Activated CD4-positive, alpha-beta T cell treated with anti-CD3 and anti-CD28 coated beads, Interleukin-2, amount 10 ng/mL, durations not matched to agents 7 days and 5 days (primary cell): ENCODE data around the gene DPH7. TPM values are rescaled to one million over a fixed set of nuclear protein-coding genes. Genes with fewer than 3 reads are reported as not detected.
"Not testable (repeated sequence)": the region's sequence is repeated elsewhere in the genome, so short reads cannot be mapped to it uniquely, and the experiment has no call there.

ENCODE experiments used
- CTCF ChIA-PET: fragments of 350-600 bp; sonication (Branson Sonifier 250); formaldehyde crosslinking; loops from one replicate; lab custom pipeline; 2021; ENCODE audit warnings: antibody characterized with exemption; lab: Charles Lee
- POLR2A ChIA-PET: fragments of 350-600 bp; sonication (Branson Sonifier 250); formaldehyde crosslinking; loops from one replicate; lab custom pipeline; 2021; ENCODE audit warnings: antibody characterized with exemption; lab: Charles Lee
- DNase-seq: peaks from one replicate; pipeline ENCODE4 v3.0.0-alpha.2; 2020
- H3K27ac Mint-ChIP-seq: one replicate; pipeline ENCODE4 v1.8.0; 2021; ENCODE audit warnings: mild to moderate bottlenecking, moderate library complexity, mixed read lengths
- H3K27me3 Mint-ChIP-seq: one replicate; pipeline ENCODE4 v1.8.0; 2021; ENCODE audit warnings: mixed read lengths
- H3K36me3 Mint-ChIP-seq: one replicate; pipeline ENCODE4 v1.8.0; 2021; ENCODE audit warnings: low read depth, mixed read lengths
- H3K4me1 Mint-ChIP-seq: one replicate; pipeline ENCODE4 v1.8.0; 2021; ENCODE audit warnings: mixed read lengths
- H3K4me3 Mint-ChIP-seq: one replicate; pipeline ENCODE4 v1.8.0; 2021; ENCODE audit warnings: mild to moderate bottlenecking, moderate library complexity, mixed read lengths
- H3K9me3 Mint-ChIP-seq: one replicate; pipeline ENCODE4 v1.8.0; 2021; ENCODE audit warnings: mixed read lengths
- total RNA-seq, 2 experiments: library from RNA; stranded (reverse); gene quantifications; one replicate each; pipeline ENCODE4 v1.2.3, GENCODE V29; 2021

Gene DPH7
- total RNA-seq, 2 experiments from 2014 or later = 31.1 to 34.4 TPM

DNA sequence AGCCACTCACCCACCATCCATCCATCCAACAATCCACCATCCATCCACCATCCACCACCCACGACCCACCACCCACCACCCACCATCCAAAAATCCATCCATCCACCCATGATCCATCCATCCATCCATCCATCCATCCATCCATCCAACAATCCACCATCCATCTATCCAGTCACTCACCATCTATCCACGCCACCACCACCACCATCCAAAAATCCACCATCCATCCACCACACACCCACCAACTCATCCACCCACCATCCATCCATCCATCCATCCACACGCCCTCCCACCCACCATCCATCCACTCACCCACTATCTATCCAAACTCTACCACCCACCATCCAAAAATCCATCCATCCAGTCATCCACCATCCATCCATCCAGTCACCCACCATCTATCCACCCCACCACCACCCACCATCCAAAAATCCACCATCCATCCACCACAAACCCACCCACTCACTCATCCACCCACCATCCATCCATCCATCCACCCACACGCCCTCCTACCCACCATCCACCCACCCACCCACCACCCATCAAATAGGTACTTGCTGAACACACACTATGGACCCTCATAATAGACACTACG, 9.0 kb downstream of the DPH7 start:
- H3K4me3 Mint-ChIP-seq = no peak overlapping the region
- ChIA-PET CTCF (no interaction called here), POLR2A (no interaction called here)
- peaks cover 8% of the 10 kb centered on the region for H3K4me1 Mint-ChIP-seq
- no peaks in the 10 kb centered on the region for H3K27me3 Mint-ChIP-seq
- no peak overlapping the region for H3K27ac Mint-ChIP-seq
- no peak for DNase-seq
- H3K36me3 Mint-ChIP-seq = peaks cover 26% of the 10 kb centered on the region
- no peaks in the 10 kb centered on the region for H3K9me3 Mint-ChIP-seq

- H3K27me3 Mint-ChIP-seq, H3K27ac Mint-ChIP-seq, CTCF ChIA-PET, H3K4me3 Mint-ChIP-seq, POLR2A ChIA-PET, H3K4me1 Mint-ChIP-seq, H3K9me3 Mint-ChIP-seq, DNase-seq: not testable (repeated sequence)
- H3K36me3 Mint-ChIP-seq = peaks cover 29% of the 10 kb centered on the region
Observed at GRCh38 chr9:137568445-137568844, 10.3 kb downstream of the DPH7 start.

GRCh38 chr9:137564817-137565411, 13.8 kb downstream of the DPH7 start:
- ChIA-PET POLR2A (no interaction called here), CTCF (interaction anchor here (1.0 kb wide), 1 partner anchor 15 kb away, joined by 3 read pairs; no protein-coding TSS in a partner anchor)
- peaks cover 17% of the 10 kb centered on the region for H3K36me3 Mint-ChIP-seq
- H3K27me3 Mint-ChIP-seq = no peaks in the 10 kb centered on the region
- no peaks in the 10 kb centered on the region for H3K9me3 Mint-ChIP-seq
- H3K4me1 Mint-ChIP-seq = peaks cover 4% of the 10 kb centered on the region
- no peak overlapping the region for H3K27ac Mint-ChIP-seq
- no peak overlapping the region for H3K4me3 Mint-ChIP-seq
- no peak for DNase-seq

DNA sequence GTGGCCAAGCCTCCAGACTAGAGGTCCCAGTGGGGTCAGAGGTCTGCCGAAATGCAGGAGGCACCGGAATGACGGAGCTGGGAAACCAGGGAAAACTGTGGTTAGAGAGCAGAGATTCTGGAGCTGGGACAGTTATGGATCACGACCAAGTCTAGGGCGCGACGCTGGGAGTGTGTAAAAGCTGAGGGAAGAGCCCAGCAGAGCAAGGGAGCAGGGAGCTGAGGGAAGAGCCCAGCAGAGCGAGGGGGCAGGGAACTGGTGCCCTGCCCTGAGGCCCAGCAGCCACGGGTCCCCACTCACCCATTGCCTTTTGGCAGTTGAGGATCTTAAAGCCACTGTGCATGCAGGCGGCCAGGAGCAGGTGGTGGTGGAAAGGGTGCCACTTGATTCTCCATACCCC, 14.6 kb downstream of the DPH7 start:
- ChIA-PET POLR2A (interaction anchor here (0.6 kb wide), 1 partner anchor 623 kb away, joined by 3 read pairs; no protein-coding TSS in a partner anchor), CTCF (interaction anchor here (0.6 to 1.0 kb wide), 2 partner anchors 12 to 16 kb away, joined by 3 read pairs; no protein-coding TSS in a partner anchor)
- H3K4me3 Mint-ChIP-seq = no peak overlapping the region
- H3K27me3 Mint-ChIP-seq = no peaks in the 10 kb centered on the region
- no peak for DNase-seq
- H3K27ac Mint-ChIP-seq = no peak overlapping the region
- H3K36me3 Mint-ChIP-seq = peaks cover 22% of the 10 kb centered on the region
- H3K9me3 Mint-ChIP-seq = no peaks in the 10 kb centered on the region
- peaks cover 4% of the 10 kb centered on the region for H3K4me1 Mint-ChIP-seq

DNA sequence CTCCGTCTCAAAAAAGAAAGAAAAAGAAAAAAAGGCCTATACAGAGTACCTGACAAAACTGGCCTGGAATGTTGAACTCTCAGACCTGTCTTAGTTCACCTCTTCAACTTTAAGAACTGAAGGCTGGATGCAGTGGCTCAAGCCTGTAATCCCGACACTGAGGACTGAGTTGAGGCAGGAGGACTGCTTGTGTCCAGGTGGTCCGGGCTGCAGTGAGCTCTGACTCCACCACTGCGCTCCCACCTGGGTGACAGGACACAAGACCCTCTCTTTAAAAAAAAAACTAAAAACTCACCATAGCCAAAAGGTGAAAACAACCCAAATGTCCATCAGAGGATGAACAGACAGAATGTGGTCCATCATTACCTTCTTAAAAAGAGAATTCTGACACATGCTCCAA, 20.6 kb downstream of the DPH7 start:
- peaks cover 3% of the 10 kb centered on the region for H3K4me1 Mint-ChIP-seq
- no peaks in the 10 kb centered on the region for H3K27me3 Mint-ChIP-seq
- H3K27ac Mint-ChIP-seq = no peak overlapping the region
- ChIA-PET CTCF (interaction anchor here (0.6 to 1.1 kb wide), 2 partner anchors 30 to 427 kb away, joined by 3 read pairs; no protein-coding TSS in a partner anchor), POLR2A (no interaction called here)
- no peak overlapping the region for H3K4me3 Mint-ChIP-seq
- peaks cover 15% of the 10 kb centered on the region for H3K36me3 Mint-ChIP-seq
- DNase-seq = no peak
- no peaks in the 10 kb centered on the region for H3K9me3 Mint-ChIP-seq

DNA sequence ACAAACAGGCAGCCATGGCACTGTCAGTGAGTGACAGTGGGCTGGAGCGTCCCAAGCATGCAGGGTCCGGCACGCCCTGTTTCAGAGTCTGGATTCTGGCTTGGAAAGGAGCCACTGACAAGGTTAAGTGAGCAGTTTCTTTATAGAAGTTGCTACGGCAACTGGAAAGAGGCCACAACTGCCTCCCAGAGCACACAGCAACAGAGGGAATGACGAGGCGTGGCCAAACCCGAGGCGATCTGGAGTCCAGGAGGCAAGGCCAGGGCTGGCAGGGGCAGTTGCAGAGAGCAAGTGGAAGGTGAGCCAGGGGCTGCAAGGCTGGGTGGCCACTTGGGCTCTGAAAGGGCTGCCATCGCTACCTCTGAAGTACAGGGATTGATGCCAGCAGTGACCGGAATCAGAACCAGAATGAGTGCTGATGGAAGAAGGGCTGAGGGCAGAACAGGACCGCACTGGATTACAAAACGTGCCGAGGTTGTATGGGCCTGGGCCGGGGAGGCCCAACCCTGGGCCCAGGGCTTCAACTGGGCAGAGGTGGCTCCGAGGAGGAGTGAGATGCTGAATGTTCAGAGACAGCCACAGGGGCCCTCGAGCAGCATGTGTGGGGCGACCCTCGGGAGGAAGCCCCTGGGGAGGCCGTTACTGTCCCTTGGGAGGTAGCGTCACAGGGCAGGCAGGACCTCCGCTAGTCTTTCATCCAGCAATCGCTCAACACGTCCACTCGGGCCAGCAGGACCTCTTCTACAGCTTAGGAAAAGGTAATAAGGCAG, 22.5 kb downstream of the DPH7 start:
- Mint-ChIP-seq H3K27ac (no peak overlapping the region), H3K36me3 (peaks cover 12% of the 10 kb centered on the region), H3K9me3 (no peaks in the 10 kb centered on the region), H3K4me1 (peaks cover 8% of the 10 kb centered on the region), H3K4me3 (no peak overlapping the region), H3K27me3 (no peaks in the 10 kb centered on the region)
- ChIA-PET CTCF (no interaction called here), POLR2A (no interaction called here)
- DNase-seq = no peak

GRCh38 chr9:137555179-137555578, 23.5 kb downstream of the DPH7 start:
- Mint-ChIP-seq H3K27ac (no peak overlapping the region), H3K4me1 (peaks cover 10% of the 10 kb centered on the region), H3K27me3 (no peaks in the 10 kb centered on the region), H3K36me3 (peaks cover 12% of the 10 kb centered on the region), H3K9me3 (no peaks in the 10 kb centered on the region), H3K4me3 (no peak overlapping the region)
- POLR2A ChIA-PET = no interaction called here
- no peak for DNase-seq
- CTCF ChIA-PET = interaction anchor here (1.0 kb wide), 1 partner anchor 32 kb away, joined by 4 read pairs; no protein-coding TSS in a partner anchor

DNA sequence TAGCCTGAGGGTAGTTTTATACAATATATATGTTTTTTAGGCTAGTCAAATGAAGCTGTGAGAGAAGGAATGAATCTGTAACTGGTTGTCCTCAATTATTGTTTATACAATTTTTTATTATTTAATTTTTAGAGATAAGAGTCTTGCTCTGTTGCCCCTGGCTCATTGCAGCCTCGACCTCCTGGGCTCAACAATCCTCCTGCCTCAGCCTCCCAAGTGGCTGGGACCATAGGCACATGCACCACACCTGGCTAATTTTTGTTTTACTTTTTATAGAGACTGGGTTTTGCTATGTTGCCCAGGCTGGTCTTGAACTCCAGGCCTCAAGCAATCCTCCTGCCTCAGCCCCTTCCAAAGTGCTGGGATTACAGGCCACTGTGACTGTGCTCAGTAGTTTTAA, 24.4 kb downstream of the DPH7 start:
- POLR2A ChIA-PET = no interaction called here
- no peak overlapping the region for H3K4me3 Mint-ChIP-seq
- CTCF ChIA-PET = no interaction called here
- H3K27ac Mint-ChIP-seq = no peak overlapping the region
- no peak for DNase-seq
- H3K36me3 Mint-ChIP-seq = peaks cover 4% of the 10 kb centered on the region
- no peaks in the 10 kb centered on the region for H3K9me3 Mint-ChIP-seq
- no peaks in the 10 kb centered on the region for H3K27me3 Mint-ChIP-seq
- peaks cover 17% of the 10 kb centered on the region for H3K4me1 Mint-ChIP-seq

- POLR2A ChIA-PET, CTCF ChIA-PET, H3K36me3 Mint-ChIP-seq, H3K9me3 Mint-ChIP-seq, DNase-seq, H3K4me3 Mint-ChIP-seq, H3K27me3 Mint-ChIP-seq, H3K27ac Mint-ChIP-seq: not testable (repeated sequence)
- H3K4me1 Mint-ChIP-seq = peaks cover 19% of the 10 kb centered on the region
Observed at GRCh38 chr9:137553654-137554053, 25.1 kb downstream of the DPH7 start.

DNA sequence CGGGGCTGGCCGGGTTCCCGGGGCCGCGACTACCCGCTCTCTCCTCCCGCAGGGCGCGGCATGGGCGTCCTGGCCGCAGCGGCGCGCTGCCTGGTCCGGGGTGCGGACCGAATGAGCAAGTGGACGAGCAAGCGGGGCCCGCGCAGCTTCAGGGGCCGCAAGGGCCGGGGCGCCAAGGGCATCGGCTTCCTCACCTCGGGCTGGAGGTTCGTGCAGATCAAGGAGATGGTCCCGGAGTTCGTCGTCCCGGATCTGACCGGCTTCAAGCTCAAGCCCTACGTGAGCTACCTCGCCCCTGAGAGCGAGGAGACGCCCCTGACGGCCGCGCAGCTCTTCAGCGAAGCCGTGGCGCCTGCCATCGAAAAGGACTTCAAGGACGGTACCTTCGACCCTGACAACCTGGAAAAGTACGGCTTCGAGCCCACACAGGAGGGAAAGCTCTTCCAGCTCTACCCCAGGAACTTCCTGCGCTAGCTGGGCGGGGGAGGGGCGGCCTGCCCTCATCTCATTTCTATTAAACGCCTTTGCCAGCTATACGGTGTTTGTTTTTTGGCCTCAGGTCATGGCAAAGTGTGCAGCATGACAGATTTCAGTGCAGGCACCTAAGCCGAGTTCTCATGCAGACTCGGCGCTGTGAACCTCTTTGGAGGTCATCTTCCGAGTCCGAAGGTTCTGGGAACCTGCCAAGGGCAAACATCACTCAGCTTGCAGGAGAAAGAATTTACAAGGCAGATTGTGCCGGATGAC, 26.5 kb downstream of the DPH7 start:
- POLR2A ChIA-PET = no interaction called here
- CTCF ChIA-PET = interaction anchor here (0.6 to 1.8 kb wide), 6 partner anchors 14 to 442 kb away, joined by 3 to 4 read pairs (median 3); partner anchors contain the start of genes EXD3 and NOXA1
- Mint-ChIP-seq H3K27me3 (no peaks in the 10 kb centered on the region), H3K4me1 (peaks cover 20% of the 10 kb centered on the region), H3K27ac (peak overlapping the region; percentile 85), H3K9me3 (no peaks in the 10 kb centered on the region), H3K36me3 (no peaks in the 10 kb centered on the region), H3K4me3 (peak overlapping the region; percentile 75)
- DNase-seq = peak; percentile 28

DNA sequence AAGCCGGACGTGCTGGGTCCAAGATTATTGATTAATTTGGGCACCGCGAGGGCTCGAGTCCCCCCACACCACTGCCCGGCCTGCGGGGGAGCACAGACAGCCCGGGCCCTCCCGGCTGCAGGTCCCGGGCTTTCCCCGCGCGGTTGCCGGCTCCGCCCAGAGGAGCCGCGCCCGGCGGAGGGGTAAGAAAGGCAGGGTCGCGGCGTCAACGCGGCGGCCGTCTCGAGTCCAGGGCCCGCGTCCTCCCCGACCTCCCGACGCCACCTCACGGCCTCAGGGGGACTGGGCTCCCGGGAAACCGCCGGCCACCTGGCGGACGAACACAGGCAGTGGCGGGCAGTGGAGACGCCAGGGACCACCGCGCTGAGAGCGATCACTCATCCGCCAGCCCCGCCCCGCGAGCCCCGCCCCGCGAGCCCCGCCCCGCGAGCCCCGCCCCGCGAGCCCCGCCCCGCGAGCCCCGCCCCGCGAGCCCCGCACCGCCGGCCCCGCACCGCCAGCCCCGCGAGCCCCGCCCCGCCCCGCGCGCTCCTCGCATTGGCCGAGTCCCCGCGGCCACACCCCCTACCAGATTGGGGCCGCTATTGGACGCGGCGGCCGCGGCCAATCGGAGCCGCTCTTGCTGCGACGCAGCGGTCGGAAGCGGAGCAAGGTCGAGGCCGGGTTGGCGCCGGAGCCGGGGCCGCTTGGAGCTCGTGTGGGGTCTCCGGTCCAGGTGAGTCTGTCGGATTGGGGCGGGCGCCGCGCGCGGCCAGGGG, 27.3 kb downstream of the DPH7 start, which contains the start of gene MRPL41:
Gene MRPL41, plus strand, starts transcription at position 616 of the 758 bp plus-strand sequence. CDS start 203 bp downstream, outside the sequence.
- CTCF ChIA-PET = interaction anchor here (0.6 to 1.8 kb wide), 7 partner anchors 10 to 441 kb away, joined by 3 to 4 read pairs (median 3); partner anchors contain the start of genes EXD3 and NOXA1
- no peaks in the 10 kb centered on the region for H3K27me3 Mint-ChIP-seq
- H3K9me3 Mint-ChIP-seq = no peaks in the 10 kb centered on the region
- H3K4me3 Mint-ChIP-seq = peak within 1 kb of the TSS; percentile 75
- H3K27ac Mint-ChIP-seq = peak within 1 kb of the TSS; percentile 85
- no peaks in the 10 kb centered on the region for H3K36me3 Mint-ChIP-seq
- POLR2A ChIA-PET = no interaction called here
- DNase-seq = peak; percentile 87
- H3K4me1 Mint-ChIP-seq = peaks cover 20% of the 10 kb centered on the region

- H3K27me3 Mint-ChIP-seq, DNase-seq, POLR2A ChIA-PET, H3K9me3 Mint-ChIP-seq, H3K36me3 Mint-ChIP-seq: not testable (repeated sequence)
- Mint-ChIP-seq H3K4me1 (peaks cover 20% of the 10 kb centered on the region), H3K4me3 (peak overlapping the region; percentile 75), H3K27ac (peak overlapping the region; percentile 66)
- CTCF ChIA-PET = interaction anchor here (0.7 to 0.9 kb wide), 2 partner anchors 10 to 16 kb away, joined by 3 read pairs; no protein-coding TSS in a partner anchor
Observed at GRCh38 chr9:137550958-137551263, 27.8 kb downstream of the DPH7 start.
